B cell (primary cell): ENCODE measurements around the gene MISFA. TPM values are rescaled to one million over a fixed set of nuclear protein-coding genes. Genes with fewer than 3 reads are reported as not detected.
"Not testable (repeated sequence)": the region's sequence is repeated elsewhere in the genome, so short reads cannot be mapped to it uniquely, and the experiment has no call there.

Experiments used
- ATAC-seq: fragments of 200-7000 bp; cut with Tn5 transposase; one replicate; pipeline ENCODE4 v1.10.0; 2021; ENCODE audit warnings: low read depth, mild to moderate bottlenecking, moderate number of reproducible peaks, moderate library complexity
- CTCF ChIA-PET: fragments of 350-600 bp; sonication (Branson Sonifier 250); formaldehyde crosslinking; loops from one replicate; lab custom pipeline; 2021; ENCODE audit warnings: antibody characterized with exemption, inconsistent platforms; lab: Charles Lee
- POLR2A ChIA-PET: fragments of 350-600 bp; sonication (Branson Sonifier 250); formaldehyde crosslinking; loops from one replicate; lab custom pipeline; 2021; ENCODE audit warnings: antibody characterized with exemption; lab: Charles Lee
- DNase-seq: peaks from one replicate; pipeline ENCODE4 v3.0.0; 2013
- H2AFZ ChIP-seq: 2 replicates; pipeline ENCODE4 v1.6.1; 2012; ENCODE audit warnings: mild to moderate bottlenecking, low read depth, low read length; ENCODE audit not compliant: insufficient read depth, poor library complexity, severe bottlenecking
- H3K27ac ChIP-seq, 2 donors: 1 replicate in 1 of 2; 2 replicates in 1 of 2; pipeline ENCODE4 v1.5.1; 2012 to 2013; ENCODE audit warnings: low read length in 2 of 2, mild to moderate bottlenecking in 2 of 2, moderate library complexity in 1 of 2
- H3K27me3 ChIP-seq, 4 experiments: fragments of 200-600 bp in 1 of 4; sonication (generic) in 1 of 4; replicated peaks in 1 of 4; 1 replicate in 2 of 4; 2 replicates in 2 of 4; pipeline versions ENCODE4 v1.6.1 to v1.7.0; 2013 to 2016; ENCODE audit warnings: low read length in 3 of 4, mild to moderate bottlenecking in 2 of 4, mixed read lengths in 1 of 4, moderate library complexity in 1 of 4; ENCODE audit not compliant: insufficient read depth in 4 of 4, control insufficient read depth in 3 of 4; ENCODE audit errors: control extremely low read depth in 1 of 4
- H3K36me3 ChIP-seq, 2 experiments: replicated peaks in 1 of 2; 1 replicate in 1 of 2; 2 replicates in 1 of 2; pipeline versions ENCODE4 v1.6.1 to v1.7.1; 2013; ENCODE audit warnings: low read length in 1 of 2; ENCODE audit not compliant: insufficient read depth in 2 of 2, control insufficient read depth in 1 of 2; ENCODE audit errors: control extremely low read depth in 1 of 2, extremely low read depth in 1 of 2
- H3K4me1 ChIP-seq, 2 donors: fragments of 200-600 bp in 1 of 2; sonication (generic) in 1 of 2; 1 replicate in 1 of 2; 2 replicates in 1 of 2; pipeline versions ENCODE4 v1.5.1 to v1.6.1; 2013 to 2017; ENCODE audit warnings: low read length in 2 of 2; ENCODE audit not compliant: control insufficient read depth in 2 of 2, insufficient read depth in 2 of 2
- H3K4me2 ChIP-seq: replicated peaks from 2 replicates; pipeline ENCODE3; 2012; ENCODE audit warnings: mild to moderate bottlenecking, low read depth, low read length; ENCODE audit not compliant: poor library complexity, severe bottlenecking
- H3K4me3 ChIP-seq, 5 experiments: fragments of 200-600 bp in 1 of 5; sonication (generic) in 1 of 5; 1 replicate in 3 of 5; 2 replicates in 2 of 5; pipeline versions ENCODE4 v1.5.1 to v1.7.0; 2011 to 2016; ENCODE audit warnings: low read length in 4 of 5, mild to moderate bottlenecking in 4 of 5, low read depth in 2 of 5, control low read depth in 1 of 5, moderate library complexity in 1 of 5; ENCODE audit not compliant: insufficient read depth in 1 of 5; ENCODE audit errors: control extremely low read depth in 1 of 5, extremely low read depth in 1 of 5
- H3K79me2 ChIP-seq: fragments of 200-600 bp; sonication (generic); one replicate; pipeline ENCODE4 v1.6.0; 2016; ENCODE audit warnings: low read length; ENCODE audit not compliant: control insufficient read depth, insufficient read depth
- H3K9ac ChIP-seq: fragments of 200-600 bp; sonication (generic); 2 replicates; pipeline ENCODE4 v1.6.1; 2017; ENCODE audit warnings: mild to moderate bottlenecking, low read length, moderate library complexity
- H3K9me3 ChIP-seq, 3 donors: one replicate each; pipeline versions ENCODE4 v1.6.1 to v1.7.1; 2013; ENCODE audit warnings: low read length in 2 of 3; ENCODE audit not compliant: control insufficient read depth in 2 of 3, insufficient read depth in 1 of 3; ENCODE audit errors: control extremely low read depth in 1 of 3
- H4K20me1 ChIP-seq: 2 replicates; pipeline ENCODE4 v1.6.0; 2012; ENCODE audit warnings: mild to moderate bottlenecking, low read length; ENCODE audit not compliant: insufficient read depth, control insufficient read depth, poor library complexity, severe bottlenecking
- H3K27ac Mint-ChIP-seq: one replicate; pipeline ENCODE4 v1.8.0; 2021; ENCODE audit warnings: mixed read lengths
- H3K27me3 Mint-ChIP-seq: one replicate; pipeline ENCODE4 v1.8.0; 2021; ENCODE audit warnings: mixed read lengths
- H3K4me1 Mint-ChIP-seq: one replicate; pipeline ENCODE4 v1.8.0; 2021; ENCODE audit warnings: mixed read lengths
- H3K4me3 Mint-ChIP-seq: one replicate; pipeline ENCODE4 v1.8.0; 2021; ENCODE audit warnings: mixed read lengths
- H3K9me3 Mint-ChIP-seq: one replicate; pipeline ENCODE4 v1.8.0; 2022; ENCODE audit warnings: mixed read lengths; ENCODE audit not compliant: insufficient read depth
- CTCF ChIP-seq: fragments of 200-600 bp; IDR thresholded peaks from one replicate; pipeline ENCODE4 v1.8.0; 2022; ENCODE audit warnings: antibody characterized with exemption, mild to moderate bottlenecking
- EZH2 ChIP-seq: IDR thresholded peaks from 2 replicates; pipeline ENCODE4 v1.6.1; 2012; ENCODE audit warnings: borderline replicate concordance, low read depth, mild to moderate bottlenecking, moderate library complexity, low read length; ENCODE audit not compliant: insufficient read depth, poor library complexity, severe bottlenecking
- WGBS: methylation state at CpG from one replicate; pipeline ENCODE4 v1.1.5; 2013; ENCODE audit warnings: missing lambda C conversion rate; ENCODE audit not compliant: insufficient coverage; 5-methylcytosine and 5-hydroxymethylcytosine counted together
- intact Hi-C: fragments of 100-400 bp; cut with micrococcal nuclease; formaldehyde crosslinking; loops from one replicate; pipeline ENCODE4 v1.10.0; 2022
- polyA plus RNA-seq: library from polyadenylated mRNA; depleted of rRNA; stranded (reverse); fragments of >200 nt; gene quantifications from 2 replicates; pipeline ENCODE4 v1.2.3, GENCODE V29; 2012
- total RNA-seq, 2 donors: library from RNA; stranded (reverse); fragments of 120-200 nt in 1 of 2; gene quantifications; 1 replicate in 1 of 2; 2 replicates in 1 of 2; pipeline versions ENCODE4 v1.2.3 to v1.2.4, GENCODE V29; 2013 to 2022

MISFA gene
- total and polyA plus RNA-seq, 2 donors (not counting 1 experiment from before 2014, with no cell fraction given) = 1.2 TPM; not detected in 1

GRCh38 chr11:18641677-18642076 lies 42.1 kb downstream of the MISFA start:
- Histone ChIP-seq H3K9me3 (no peaks in the 10 kb centered on the region), H3K27me3 (no peaks in the 10 kb centered on the region), H3K4me1 (no peaks in the 10 kb centered on the region), H3K4me3 (no peak overlapping the region), H2AFZ (no peak overlapping the region), H3K4me2 (no peak overlapping the region), H3K27ac (no peak overlapping the region), H3K9ac (no peak overlapping the region), H4K20me1 (no peaks in the 10 kb centered on the region), H3K79me2 (no peaks in the 10 kb centered on the region), H3K36me3 (no peaks in the 10 kb centered on the region)
- intact Hi-C loops = no loop called here
- ChIA-PET CTCF (interaction anchor here (0.6 kb wide), 1 partner anchor 131 kb away, joined by 3 read pairs; no protein-coding TSS in a partner anchor), POLR2A (no interaction called here)
- ATAC-seq (no peak), DNase-seq (no peak)
- H3K4me3 Mint-ChIP-seq = no peak overlapping the region
- H3K27ac Mint-ChIP-seq = no peak overlapping the region
- H3K4me1 Mint-ChIP-seq = no peaks in the 10 kb centered on the region
- no peak for TF ChIP-seq EZH2
- no peak for TF ChIP-seq CTCF
- no peaks in the 10 kb centered on the region for H3K9me3 Mint-ChIP-seq
- no CpG with 5 or more reads among the region's 1 CpG for WGBS
- H3K27me3 Mint-ChIP-seq = peaks cover 30% of the 10 kb centered on the region

- ATAC-seq, H3K4me3 Mint-ChIP-seq: not testable (repeated sequence)
Measured at GRCh38 chr11:18643034-18643433, 43.4 kb downstream of the MISFA start.

More at GRCh38 chr11:18643034-18643433, 43.4 kb downstream of the MISFA start:
- H3K4me3 ChIP-seq, POLR2A ChIA-PET, H3K27me3 ChIP-seq, H3K27ac Mint-ChIP-seq, H3K4me2 ChIP-seq, H3K4me1 Mint-ChIP-seq, CTCF ChIA-PET, H3K36me3 ChIP-seq, H3K27ac ChIP-seq, H3K9ac ChIP-seq, H2AFZ ChIP-seq, H3K79me2 ChIP-seq, H3K4me1 ChIP-seq, DNase-seq, H3K9me3 Mint-ChIP-seq, H4K20me1 ChIP-seq, intact Hi-C loops, H3K9me3 ChIP-seq: not testable (repeated sequence)
- peaks cover 22% of the 10 kb centered on the region for H3K27me3 Mint-ChIP-seq
- WGBS = 78% methylated on average over 1 of the region's 4 CpGs
